HFF-Myc (cell line): ENCODE data around the gene ANGPTL2.

Experiments
- DNase-seq: peaks from one replicate; pipeline ENCODE4 v3.0.0-alpha.2; 2011; ENCODE audit warnings: low read depth; ENCODE audit errors: extremely low read depth
- H3K4me3 ChIP-seq: replicated peaks from 2 replicates; pipeline ENCODE4 v1.5.1; 2011; ENCODE audit warnings: low read depth, mild to moderate bottlenecking, control low read depth, low read length
- CTCF ChIP-seq: IDR thresholded peaks from 2 replicates; pipeline ENCODE4 v1.5.1; 2012; ENCODE audit warnings: mild to moderate bottlenecking, low read depth, low read length, control low read depth; ENCODE audit errors: missing control alignments

The ANGPTL2 gene

GRCh38 chr9:127049581-127049980 lies 72.9 kb downstream of the ANGPTL2 start:
- no peak for TF ChIP-seq CTCF
- DNase-seq = no peak

GRCh38 chr9:127049044-127049443 lies 73.4 kb downstream of the ANGPTL2 start:
- H3K4me3 ChIP-seq = no peak overlapping the region
- peak; percentile 81 for DNase-seq

More at GRCh38 chr9:127049581-127049980, 72.9 kb downstream of the ANGPTL2 start:
- H3K4me3 ChIP-seq = no peak overlapping the region

GRCh38 chr9:127047971-127048370 lies 74.5 kb downstream of the ANGPTL2 start:
- DNase-seq = no peak
- H3K4me3 ChIP-seq = no peak overlapping the region
- no peak for TF ChIP-seq CTCF

More at GRCh38 chr9:127049044-127049443, 73.4 kb downstream of the ANGPTL2 start:
- peak; percentile 28 for TF ChIP-seq CTCF

GRCh38 chr9:127045148-127045547 lies 77.3 kb downstream of the ANGPTL2 start:
- TF ChIP-seq CTCF = no peak
- DNase-seq = no peak

GRCh38 chr9:127039492-127039891 lies 82.9 kb downstream of the ANGPTL2 start:
- TF ChIP-seq CTCF = no peak
- no peak for DNase-seq
- no peak overlapping the region for H3K4me3 ChIP-seq

More at GRCh38 chr9:127045148-127045547, 77.3 kb downstream of the ANGPTL2 start:
- no peak overlapping the region for H3K4me3 ChIP-seq

- TF ChIP-seq CTCF = no peak
- DNase-seq = no peak
- no peak overlapping the region for H3K4me3 ChIP-seq
Observed at GRCh38 chr9:127038531-127038930, 83.9 kb downstream of the ANGPTL2 start.
